Neural progenitor cell (in vitro differentiated cells): ENCODE data around the gene NXNL1. TPM values are rescaled to one million over a fixed set of nuclear protein-coding genes. Genes with fewer than 3 reads are reported as not detected.

Experiments used
- DNase-seq: peaks from one replicate; pipeline ENCODE4 v3.0.0-alpha.2; 2016; ENCODE audit warnings: low spot score
- H2AFZ ChIP-seq: fragments of 200-600 bp; sonication (generic); replicated peaks from 2 replicates; pipeline ENCODE4 v1.6.1; 2016; ENCODE audit warnings: antibody characterized with exemption
- H3F3A ChIP-seq: fragments of 200-600 bp; sonication (generic); 2 replicates; pipeline ENCODE4 v1.6.1; 2016; ENCODE audit warnings: antibody characterized with exemption, low read depth
- H3K27ac ChIP-seq: fragments of 200-600 bp; sonication (generic); 2 replicates; pipeline ENCODE4 v1.5.1; 2016; ENCODE audit warnings: mild to moderate bottlenecking
- H3K27me3 ChIP-seq: fragments of 200-600 bp; sonication (generic); 2 replicates; pipeline ENCODE4 v1.6.1; 2016; ENCODE audit warnings: mild to moderate bottlenecking, moderate library complexity
- H3K36me3 ChIP-seq: fragments of 200-600 bp; sonication (generic); 2 replicates; pipeline ENCODE4 v1.5.1; 2016
- H3K4me1 ChIP-seq: fragments of 200-600 bp; sonication (generic); 2 replicates; pipeline ENCODE4 v1.6.1; 2016; ENCODE audit warnings: mixed run types
- H3K4me2 ChIP-seq: fragments of 200-600 bp; sonication (generic); 2 replicates; pipeline ENCODE4 v1.6.1; 2016
- H3K4me3 ChIP-seq: fragments of 200-600 bp; sonication (generic); 2 replicates; pipeline ENCODE4 v1.5.1; 2016
- H3K79me2 ChIP-seq: fragments of 200-600 bp; sonication (generic); 2 replicates; pipeline ENCODE4 v1.6.1; 2016; ENCODE audit warnings: low read depth
- H3K9ac ChIP-seq: fragments of 200-600 bp; sonication (generic); 2 replicates; pipeline ENCODE4 v1.6.1; 2016
- H3K9me3 ChIP-seq: fragments of 200-600 bp; sonication (generic); 2 replicates; pipeline ENCODE4 v1.5.1; 2016; ENCODE audit warnings: low read depth
- H4K20me1 ChIP-seq: fragments of 200-600 bp; sonication (generic); 2 replicates; pipeline ENCODE4 v1.6.1; 2016; ENCODE audit warnings: low read depth
- H3K27ac Mint-ChIP-seq: 3 replicates; pipeline ENCODE4 v1.8.0; 2021; ENCODE audit warnings: mixed read lengths
- H3K27me3 Mint-ChIP-seq: 2 replicates; pipeline ENCODE4 v1.8.0; 2022; ENCODE audit warnings: low read depth, mild to moderate bottlenecking, inconsistent platforms, moderate library complexity, mixed read lengths; ENCODE audit not compliant: insufficient read depth
- H3K36me3 Mint-ChIP-seq: 3 replicates; pipeline ENCODE4 v1.8.0; 2021; ENCODE audit warnings: mixed read lengths
- H3K4me1 Mint-ChIP-seq: 3 replicates; pipeline ENCODE4 v1.8.0; 2021; ENCODE audit warnings: mixed read lengths
- H3K4me3 Mint-ChIP-seq: 3 replicates; pipeline ENCODE4 v1.8.0; 2021; ENCODE audit warnings: mild to moderate bottlenecking, moderate library complexity, mixed read lengths
- H3K9me3 Mint-ChIP-seq: 3 replicates; pipeline ENCODE4 v1.8.0; 2020; ENCODE audit warnings: mixed read lengths
- EZH2 ChIP-seq: fragments of 200-600 bp; sonication (generic); IDR thresholded peaks from 2 replicates; pipeline ENCODE4 v1.6.1; 2017; ENCODE audit warnings: antibody characterized with exemption, mild to moderate bottlenecking, moderate library complexity
- EZH2phosphoT487 ChIP-seq: fragments of 200-600 bp; sonication (generic); IDR thresholded peaks from 2 replicates; pipeline ENCODE4 v1.6.1; 2017; ENCODE audit warnings: antibody characterized with exemption
- total RNA-seq: library from RNA; depleted of rRNA; stranded (reverse); fragments of >200 nt; gene quantifications from 2 replicates; pipeline ENCODE4 v1.2.3, GENCODE V29; 2015; ENCODE audit warnings: low replicate concordance
- TF ChIP-seq, protein P1 (sequence below): fragments of 200-600 bp; sonication (generic); IDR thresholded peaks from 2 replicates; pipeline ENCODE4 v1.5.1; 2017; ENCODE audit warnings: antibody characterized with exemption, mild to moderate bottlenecking

Gene NXNL1
- total RNA-seq, 1 donor from 2014 or later: not detected

GRCh38 chr19:17423429-17424208, 37.1 kb downstream of the NXNL1 start:
- no peaks in the 10 kb centered on the region for H4K20me1 ChIP-seq
- no peaks in the 10 kb centered on the region for H3K9me3 Mint-ChIP-seq
- H2AFZ ChIP-seq: no peak overlapping the region
- peaks cover 2% of the 10 kb centered on the region for H3K36me3 Mint-ChIP-seq
- H3K79me2 ChIP-seq: no peaks in the 10 kb centered on the region
- no peak overlapping the region for H3K9ac ChIP-seq
- H3K4me3 Mint-ChIP-seq: peak overlapping the region; percentile 50
- no peaks in the 10 kb centered on the region for H3K27me3 ChIP-seq
- DNase-seq: no peak
- no peak overlapping the region for H3K27ac Mint-ChIP-seq
- H3K27ac ChIP-seq: no peak overlapping the region
- peaks cover 4% of the 10 kb centered on the region for H3K27me3 Mint-ChIP-seq
- H3K4me1 Mint-ChIP-seq: peaks cover 23% of the 10 kb centered on the region
- TF ChIP-seq EZH2 (no peak), EZH2phosphoT487 (no peak)
- TF ChIP-seq, protein P1, sequence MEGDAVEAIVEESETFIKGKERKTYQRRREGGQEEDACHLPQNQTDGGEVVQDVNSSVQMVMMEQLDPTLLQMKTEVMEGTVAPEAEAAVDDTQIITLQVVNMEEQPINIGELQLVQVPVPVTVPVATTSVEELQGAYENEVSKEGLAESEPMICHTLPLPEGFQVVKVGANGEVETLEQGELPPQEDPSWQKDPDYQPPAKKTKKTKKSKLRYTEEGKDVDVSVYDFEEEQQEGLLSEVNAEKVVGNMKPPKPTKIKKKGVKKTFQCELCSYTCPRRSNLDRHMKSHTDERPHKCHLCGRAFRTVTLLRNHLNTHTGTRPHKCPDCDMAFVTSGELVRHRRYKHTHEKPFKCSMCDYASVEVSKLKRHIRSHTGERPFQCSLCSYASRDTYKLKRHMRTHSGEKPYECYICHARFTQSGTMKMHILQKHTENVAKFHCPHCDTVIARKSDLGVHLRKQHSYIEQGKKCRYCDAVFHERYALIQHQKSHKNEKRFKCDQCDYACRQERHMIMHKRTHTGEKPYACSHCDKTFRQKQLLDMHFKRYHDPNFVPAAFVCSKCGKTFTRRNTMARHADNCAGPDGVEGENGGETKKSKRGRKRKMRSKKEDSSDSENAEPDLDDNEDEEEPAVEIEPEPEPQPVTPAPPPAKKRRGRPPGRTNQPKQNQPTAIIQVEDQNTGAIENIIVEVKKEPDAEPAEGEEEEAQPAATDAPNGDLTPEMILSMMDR: no peak
- H3K9me3 ChIP-seq: no peaks in the 10 kb centered on the region
- no peak overlapping the region for H3K4me2 ChIP-seq
- no peak overlapping the region for H3K4me3 ChIP-seq
- H3K4me1 ChIP-seq: peaks cover 5% of the 10 kb centered on the region
- no peaks in the 10 kb centered on the region for H3K36me3 ChIP-seq
- peaks cover 26% of the 10 kb centered on the region for H3F3A ChIP-seq

DNA sequence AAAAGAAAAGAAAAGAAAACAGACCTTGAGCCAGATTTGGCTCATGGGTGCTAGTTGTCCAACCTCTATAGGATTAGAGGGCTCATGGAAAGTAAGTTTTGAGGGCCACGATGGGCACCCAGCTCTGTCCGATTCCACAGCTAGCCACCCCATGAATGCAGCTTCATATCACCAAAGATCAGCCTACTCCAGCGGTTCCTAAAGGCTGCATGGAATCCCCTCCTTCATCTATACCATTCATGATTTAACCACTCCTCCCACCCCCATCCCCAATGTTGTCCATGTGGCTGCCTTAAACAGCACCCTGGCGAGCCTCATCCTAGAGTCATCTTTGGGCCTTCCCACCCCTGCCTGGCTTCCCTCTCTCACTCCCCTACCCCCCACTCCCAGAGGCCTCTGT, 38.8 kb downstream of the NXNL1 start:
- no peaks in the 10 kb centered on the region for H3K79me2 ChIP-seq
- Mint-ChIP-seq H3K9me3 (no peaks in the 10 kb centered on the region), H3K27ac (no peak overlapping the region), H3K4me3 (peak overlapping the region; percentile 50), H3K36me3 (peaks cover 2% of the 10 kb centered on the region), H3K27me3 (peaks cover 5% of the 10 kb centered on the region), H3K4me1 (peaks cover 24% of the 10 kb centered on the region)
- no peaks in the 10 kb centered on the region for H3K9me3 ChIP-seq
- TF ChIP-seq EZH2phosphoT487 (no peak), EZH2 (no peak)
- TF ChIP-seq, protein P1: no peak
- H3K4me1 ChIP-seq: peaks cover 5% of the 10 kb centered on the region
- peaks cover 38% of the 10 kb centered on the region for H3F3A ChIP-seq
- H3K36me3 ChIP-seq: no peaks in the 10 kb centered on the region
- DNase-seq: no peak
- no peak overlapping the region for H2AFZ ChIP-seq
- no peak overlapping the region for H3K4me2 ChIP-seq
- H4K20me1 ChIP-seq: no peaks in the 10 kb centered on the region
- H3K9ac ChIP-seq: no peak overlapping the region
- H3K27ac ChIP-seq: no peak overlapping the region
- no peak overlapping the region for H3K4me3 ChIP-seq
- H3K27me3 ChIP-seq: no peaks in the 10 kb centered on the region

DNA sequence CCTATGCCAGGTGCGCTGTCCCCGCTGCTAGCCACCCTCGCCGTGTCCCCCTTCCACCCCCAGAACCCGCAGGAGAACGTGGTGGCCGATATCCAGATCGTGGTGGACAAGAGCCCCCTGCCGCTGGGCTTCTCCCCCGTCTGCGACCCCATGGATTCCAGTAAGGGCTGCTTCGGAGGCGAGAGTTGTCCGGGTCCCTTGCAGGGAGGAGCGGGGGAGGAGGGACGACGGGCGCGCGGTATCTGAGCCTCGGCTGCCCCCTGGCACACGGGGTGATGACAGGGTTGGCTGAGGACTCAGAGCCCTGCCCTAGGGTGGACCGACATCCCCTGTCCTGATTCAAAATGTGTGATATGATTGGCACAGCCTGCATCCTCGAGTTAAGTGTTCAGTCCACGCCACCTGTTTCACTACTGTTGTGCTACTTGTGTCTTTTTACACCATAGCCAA, 40.2 kb downstream of the NXNL1 start:
- TF ChIP-seq, protein P1: peak; percentile 32
- no peak for TF ChIP-seq EZH2
- Histone ChIP-seq H3K4me1 (peaks cover 11% of the 10 kb centered on the region), H3K9me3 (no peaks in the 10 kb centered on the region), H3F3A (peaks cover 51% of the 10 kb centered on the region), H3K36me3 (no peaks in the 10 kb centered on the region), H3K4me2 (peak overlapping the region; percentile 84), H4K20me1 (no peaks in the 10 kb centered on the region), H3K79me2 (no peaks in the 10 kb centered on the region), H2AFZ (peak overlapping the region; percentile 85), H3K9ac (no peak overlapping the region), H3K4me3 (peak overlapping the region; percentile 87), H3K27ac (no peak overlapping the region), H3K27me3 (no peaks in the 10 kb centered on the region)
- H3K9me3 Mint-ChIP-seq: no peaks in the 10 kb centered on the region
- peaks cover 2% of the 10 kb centered on the region for H3K36me3 Mint-ChIP-seq
- H3K4me1 Mint-ChIP-seq: peaks cover 28% of the 10 kb centered on the region
- peak overlapping the region; percentile 93 for H3K4me3 Mint-ChIP-seq
- peaks cover 6% of the 10 kb centered on the region for H3K27me3 Mint-ChIP-seq
- peak; percentile 77 for DNase-seq
- H3K27ac Mint-ChIP-seq: no peak overlapping the region
